SK-N-SH treated with all-trans-retinoic acid at 6 μM for 48 hours (cell line): ENCODE results near the gene HS6ST2.
"Not testable (repeated sequence)": the region's sequence is repeated elsewhere in the genome, so short reads cannot be mapped to it uniquely, and the experiment has no call there.

ENCODE experiments used
- CSDC2 ChIP-seq: fragments of 250-450 bp; sonication (Bioruptor Pico); IDR thresholded peaks from 2 replicates; pipeline ENCODE4 v1.5.0; 2020; ENCODE audit warnings: mild to moderate bottlenecking, moderate library complexity
- POU6F1 ChIP-seq: fragments of 250-450 bp; sonication (Bioruptor Pico); IDR thresholded peaks from 2 replicates; pipeline ENCODE4 v1.8.0; 2021; ENCODE audit warnings: low read depth, mild to moderate bottlenecking, moderate library complexity, borderline replicate concordance
- PPARA ChIP-seq: fragments of 250-450 bp; sonication (Bioruptor Pico); IDR thresholded peaks from 2 replicates; pipeline ENCODE4 v1.5.0; 2020; ENCODE audit warnings: mild to moderate bottlenecking, borderline replicate concordance
- ZFP3 ChIP-seq: fragments of 250-450 bp; sonication (Bioruptor Pico); IDR thresholded peaks from 2 replicates; pipeline ENCODE4 v1.5.0; 2020; ENCODE audit warnings: mild to moderate bottlenecking, moderate library complexity
- ZNF70 ChIP-seq: fragments of 450-650 bp; formaldehyde crosslinking; IDR thresholded peaks from 2 replicates; pipeline ENCODE4 v1.5.0; 2020; ENCODE audit warnings: mild to moderate bottlenecking, moderate library complexity
- TF ChIP-seq, protein P1 (sequence below): fragments of 250-450 bp; sonication (Bioruptor Pico); IDR thresholded peaks from 2 replicates; pipeline ENCODE4 v1.5.1; 2020; ENCODE audit warnings: low read depth, mild to moderate bottlenecking, moderate library complexity

DNA sequence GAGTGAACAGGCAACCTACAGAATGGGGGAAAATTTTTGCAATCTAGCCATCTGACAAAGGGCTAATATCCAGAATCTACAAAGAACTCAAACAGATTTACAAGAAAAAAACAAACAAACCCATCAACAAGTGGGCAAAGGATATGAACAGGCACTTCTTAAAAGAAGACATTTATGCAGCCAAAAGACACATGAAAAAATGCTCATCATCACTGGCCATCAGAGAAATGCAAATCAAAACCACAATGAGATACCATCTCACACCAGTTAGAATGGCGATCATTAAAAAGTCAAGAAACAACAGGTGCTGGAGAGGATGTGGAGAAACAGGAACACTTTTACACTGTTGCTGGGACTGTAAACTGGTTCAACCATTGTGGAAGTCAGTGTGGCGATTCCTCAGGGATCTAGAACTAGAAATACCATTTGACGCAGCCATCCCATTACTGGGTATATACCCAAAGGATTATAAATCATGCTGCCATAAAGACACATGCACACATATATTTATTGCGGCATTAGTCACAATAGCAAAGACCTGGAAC is 13.3 kb downstream of the HS6ST2 start:
- not testable (repeated sequence) for TF ChIP-seq ZFP3; ZNF70; CSDC2; POU6F1 (CRISPR knock-in tag); PPARA
- TF ChIP-seq, protein P1, sequence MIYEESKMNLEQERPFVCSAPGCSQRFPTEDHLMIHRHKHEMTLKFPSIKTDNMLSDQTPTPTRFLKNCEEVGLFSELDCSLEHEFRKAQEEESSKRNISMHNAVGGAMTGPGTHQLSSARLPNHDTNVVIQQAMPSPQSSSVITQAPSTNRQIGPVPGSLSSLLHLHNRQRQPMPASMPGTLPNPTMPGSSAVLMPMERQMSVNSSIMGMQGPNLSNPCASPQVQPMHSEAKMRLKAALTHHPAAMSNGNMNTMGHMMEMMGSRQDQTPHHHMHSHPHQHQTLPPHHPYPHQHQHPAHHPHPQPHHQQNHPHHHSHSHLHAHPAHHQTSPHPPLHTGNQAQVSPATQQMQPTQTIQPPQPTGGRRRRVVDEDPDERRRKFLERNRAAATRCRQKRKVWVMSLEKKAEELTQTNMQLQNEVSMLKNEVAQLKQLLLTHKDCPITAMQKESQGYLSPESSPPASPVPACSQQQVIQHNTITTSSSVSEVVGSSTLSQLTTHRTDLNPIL (CRISPR knock-in tag), result not testable (repeated sequence)
